Glomerular visceral epithelial cell (primary cell): Measurements from ENCODE around the gene CNPPD1.

ENCODE experiments used
- DNase-seq: peaks from one replicate; pipeline ENCODE4 v3.0.0-alpha.2; 2016; ENCODE audit errors: extremely low spot score

CNPPD1 gene

GRCh38 chr2:219179601-219180465 is 3.1 kb upstream of the CNPPD1 start:
- no peak for DNase-seq

- peak; percentile 47 for DNase-seq
Observed at GRCh38 chr2:219178377-219179175, 1.9 kb upstream of the CNPPD1 start.

GRCh38 chr2:219177552-219178376 is 1.0 kb upstream of the CNPPD1 start, which contains the start of gene RETREG2:
Gene RETREG2, plus strand, starts transcription at chr2:219178275. Its CDS starts 78 bp downstream, at chr2:219178353.
- DNase-seq: peak; percentile 94

GRCh38 chr2:219175928-219176817 is 552 bp downstream of the CNPPD1 start:
- peak; percentile 54 for DNase-seq

GRCh38 chr2:219175486-219175885 is 1.2 kb downstream of the CNPPD1 start:
- no peak for DNase-seq

- peak; percentile 66 for DNase-seq
Observed at GRCh38 chr2:219174801-219175200, 1.9 kb downstream of the CNPPD1 start.

GRCh38 chr2:219174146-219174545 is 2.6 kb downstream of the CNPPD1 start:
- peak; percentile 68 for DNase-seq

GRCh38 chr2:219173176-219173575 is 3.5 kb downstream of the CNPPD1 start:
- DNase-seq: no peak

GRCh38 chr2:219172231-219173154 is 4.2 kb downstream of the CNPPD1 start:
- no peak for DNase-seq

- DNase-seq: peak; percentile 69
Observed at GRCh38 chr2:219171231-219171651, 5.5 kb downstream of the CNPPD1 start.

GRCh38 chr2:219169930-219170654 is 6.6 kb downstream of the CNPPD1 start, which contains the start of gene SLC23A3:
Gene SLC23A3, minus strand, starts transcription at chr2:219170029. Its CDS starts 45 bp downstream, at chr2:219169984.
- no peak for DNase-seq

GRCh38 chr2:219168932-219169331 is 7.8 kb downstream of the CNPPD1 start:
- no peak for DNase-seq

GRCh38 chr2:219168526-219168925 is 8.2 kb downstream of the CNPPD1 start:
- DNase-seq: peak; percentile 25

- no peak for DNase-seq
Observed at GRCh38 chr2:219167997-219168396, 8.7 kb downstream of the CNPPD1 start.

- DNase-seq: no peak
Observed at GRCh38 chr2:219165058-219165911, 11.4 kb downstream of the CNPPD1 start.

- DNase-seq: no peak
Observed at GRCh38 chr2:219163156-219163555, 13.6 kb downstream of the CNPPD1 start.

GRCh38 chr2:219161097-219161496 is 15.6 kb downstream of the CNPPD1 start:
- DNase-seq: no peak
